GM23338 (cell line): ENCODE measurements around the gene ERGIC3. TPM values are rescaled to one million over a fixed set of nuclear protein-coding genes. Genes with fewer than 3 reads are reported as not detected.

Experiments
- ATAC-seq: fragments of 200-7000 bp; cut with Tn5 transposase; 3 replicates; pipeline ENCODE4 v1.9.1; 2020
- DNase-seq: peaks from one replicate; pipeline ENCODE4 v3.0.0-alpha.2; 2015; ENCODE audit warnings: low spot score
- H2AFZ ChIP-seq: fragments of 200-600 bp; sonication (generic); 2 replicates; pipeline ENCODE4 v1.8.0; 2016; ENCODE audit warnings: antibody characterized with exemption, mild to moderate bottlenecking, moderate library complexity
- H3F3A ChIP-seq: fragments of 200-600 bp; sonication (generic); replicated peaks from 2 replicates; pipeline ENCODE4 v1.8.0; 2017; ENCODE audit warnings: antibody characterized with exemption, mixed run types, low read depth
- H3K27ac ChIP-seq: fragments of 200-600 bp; sonication (generic); 2 replicates; pipeline ENCODE4 v1.6.1; 2016; ENCODE audit warnings: low read depth
- H3K27me3 ChIP-seq: fragments of 200-600 bp; sonication (generic); 2 replicates; pipeline ENCODE4 v1.8.0; 2016; ENCODE audit warnings: mild to moderate bottlenecking, mixed run types, moderate library complexity; ENCODE audit not compliant: insufficient read depth
- H3K36me3 ChIP-seq: fragments of 200-600 bp; sonication (generic); 2 replicates; pipeline ENCODE4 v1.8.0; 2016; ENCODE audit warnings: mild to moderate bottlenecking; ENCODE audit not compliant: insufficient read depth
- H3K4me1 ChIP-seq: fragments of 200-600 bp; sonication (generic); 2 replicates; pipeline ENCODE4 v1.8.0; 2016; ENCODE audit warnings: mild to moderate bottlenecking, moderate library complexity; ENCODE audit not compliant: insufficient read depth
- H3K4me2 ChIP-seq: fragments of 200-600 bp; sonication (generic); 2 replicates; pipeline ENCODE4 v1.7.1; 2017; ENCODE audit warnings: mixed run types
- H3K4me3 ChIP-seq: fragments of 200-600 bp; sonication (generic); 2 replicates; pipeline ENCODE4 v1.6.1; 2016; ENCODE audit warnings: mixed run types
- H3K79me2 ChIP-seq: fragments of 200-600 bp; sonication (generic); replicated peaks from 2 replicates; pipeline ENCODE4 v1.8.0; 2017; ENCODE audit warnings: mild to moderate bottlenecking; ENCODE audit not compliant: insufficient read depth
- H3K9me2 ChIP-seq: fragments of 200-600 bp; sonication (generic); 2 replicates; pipeline ENCODE4 v1.8.0; 2017; ENCODE audit not compliant: insufficient read depth
- H4K20me1 ChIP-seq: fragments of 200-600 bp; sonication (generic); replicated peaks from 2 replicates; pipeline ENCODE4 v1.8.0; 2017; ENCODE audit warnings: mild to moderate bottlenecking; ENCODE audit not compliant: insufficient read depth
- H3K27ac Mint-ChIP-seq: 2 replicates; pipeline ENCODE4 v1.8.0; 2020; ENCODE audit warnings: inconsistent platforms, mild to moderate bottlenecking, moderate library complexity, mixed read lengths
- H3K27me3 Mint-ChIP-seq: 3 replicates; pipeline ENCODE4 v1.8.0; 2022; ENCODE audit warnings: low read depth, mild to moderate bottlenecking, moderate library complexity, mixed read lengths, inconsistent platforms; ENCODE audit not compliant: insufficient read depth, poor library complexity
- H3K36me3 Mint-ChIP-seq: 3 replicates; pipeline ENCODE4 v1.8.0; 2021; ENCODE audit warnings: low read depth, mild to moderate bottlenecking, inconsistent platforms, moderate library complexity, mixed read lengths
- H3K4me1 Mint-ChIP-seq: 3 replicates; pipeline ENCODE4 v1.8.0; 2020; ENCODE audit warnings: mild to moderate bottlenecking, inconsistent platforms, mixed read lengths
- H3K4me3 Mint-ChIP-seq: 3 replicates; pipeline ENCODE4 v1.8.0; 2021; ENCODE audit warnings: moderate library complexity, mild to moderate bottlenecking, inconsistent platforms, mixed read lengths
- H3K9me3 Mint-ChIP-seq: 3 replicates; pipeline ENCODE4 v1.8.0; 2020; ENCODE audit warnings: moderate library complexity, mild to moderate bottlenecking, inconsistent platforms, mixed read lengths
- CREB1 ChIP-seq: fragments of 250-450 bp; sonication (Bioruptor Pico); IDR thresholded peaks from 2 replicates; pipeline ENCODE4 v1.5.0; 2020; ENCODE audit warnings: low read depth, mild to moderate bottlenecking, moderate library complexity
- ETS1 ChIP-seq: IDR thresholded peaks from 2 replicates; pipeline ENCODE4 v1.6.1; 2016; ENCODE audit warnings: antibody characterized with exemption
- EZH2 ChIP-seq: fragments of 200-600 bp; sonication (generic); IDR thresholded peaks from one replicate; pipeline ENCODE4 v1.8.0; 2017; ENCODE audit warnings: antibody characterized with exemption, mild to moderate bottlenecking, low read depth; ENCODE audit not compliant: unreplicated experiment
- EZH2phosphoT487 ChIP-seq: fragments of 200-600 bp; sonication (generic); IDR thresholded peaks from one replicate; pipeline ENCODE4 v1.8.1; 2018; ENCODE audit warnings: antibody characterized with exemption; ENCODE audit not compliant: unreplicated experiment
- JUNB ChIP-seq: IDR thresholded peaks from one replicate; pipeline ENCODE4 v1.6.1; 2016; ENCODE audit warnings: antibody characterized with exemption; ENCODE audit not compliant: unreplicated experiment
- NANOG ChIP-seq: IDR thresholded peaks from 2 replicates; pipeline ENCODE4 v1.6.1; 2016; ENCODE audit warnings: antibody characterized with exemption, borderline replicate concordance
- POLR2AphosphoS5 ChIP-seq: IDR thresholded peaks from 2 replicates; pipeline ENCODE4 v1.6.1; 2016; ENCODE audit warnings: antibody characterized with exemption, low read depth
- REST ChIP-seq: IDR thresholded peaks from one replicate; pipeline ENCODE4 v1.6.1; 2018; ENCODE audit warnings: antibody characterized with exemption; ENCODE audit not compliant: unreplicated experiment
- STAT1 ChIP-seq: IDR thresholded peaks from one replicate; pipeline ENCODE4 v1.6.1; 2016; ENCODE audit warnings: antibody characterized with exemption; ENCODE audit not compliant: unreplicated experiment
- ZNF114 ChIP-seq: fragments of 250-450 bp; sonication (Bioruptor Pico); IDR thresholded peaks from 2 replicates; pipeline ENCODE4 v1.5.0; 2020; ENCODE audit warnings: mild to moderate bottlenecking, moderate library complexity
- ZNF331 ChIP-seq: fragments of 250-450 bp; sonication (Bioruptor Pico); IDR thresholded peaks from 2 replicates; pipeline ENCODE4 v1.5.0; 2020; ENCODE audit warnings: low read depth, mild to moderate bottlenecking, moderate library complexity
- ZNF462 ChIP-seq: fragments of 250-450 bp; sonication (Bioruptor Pico); IDR thresholded peaks from 2 replicates; pipeline ENCODE4 v1.5.0; 2020; ENCODE audit warnings: mild to moderate bottlenecking, moderate library complexity
- polyA plus RNA-seq: library from polyadenylated mRNA; unstranded; fragments of >200 nt; fragmentation: Nextera tagmentation; extraction: Ambion mirVana; gene quantifications from 2 replicates; pipeline ENCODE4 v1.2.1, GENCODE V29; 2016
- total RNA-seq: library from RNA; depleted of rRNA; stranded (reverse); fragments of >200 nt; shearing (Covaris generic); gene quantifications from 2 replicates; pipeline ENCODE4 v1.2.3, GENCODE V29; 2014
- TF ChIP-seq, protein P1 (sequence below), 2 experiments: fragments of 200-600 bp in 1 of 2; sonication (generic) in 1 of 2; conservative IDR thresholded peaks; 2 replicates each; pipeline versions ENCODE4 v1.5.1 to v1.6.1; 2016 to 2017; ENCODE audit warnings: antibody characterized with exemption in 2 of 2, low read depth in 2 of 2, mild to moderate bottlenecking in 2 of 2, moderate library complexity in 1 of 2

The ERGIC3 gene
- total and polyA plus RNA-seq, 2 experiments from 2014 or later, result 139 to 147 TPM

GRCh38 chr20:35598899-35599775, 57.3 kb downstream of the ERGIC3 start:
- H3K4me2 ChIP-seq, result no peak overlapping the region
- DNase-seq (no peak), ATAC-seq (no peak)
- no peaks in the 10 kb centered on the region for H4K20me1 ChIP-seq
- no peaks in the 10 kb centered on the region for H3F3A ChIP-seq
- no peaks in the 10 kb centered on the region for H3K79me2 ChIP-seq
- no peaks in the 10 kb centered on the region for H3K36me3 ChIP-seq
- Mint-ChIP-seq H3K36me3 (no peaks in the 10 kb centered on the region; the same call in 1 of the 3 replicates), H3K9me3 (no peaks in the 10 kb centered on the region; the same call in 2 of the 3 replicates), H3K4me1 (peaks cover 13% of the 10 kb centered on the region), H3K27ac (no peak overlapping the region), H3K4me3 (no peak overlapping the region), H3K27me3 (peaks cover 51% of the 10 kb centered on the region)
- H3K27ac ChIP-seq, result no peak overlapping the region
- peaks cover 46% of the 10 kb centered on the region for H3K27me3 ChIP-seq
- TF ChIP-seq ZNF462 (no peak), EZH2phosphoT487 (no peak), EZH2 (no peak), CREB1 (CRISPR knock-in tag) (no peak), JUNB (no peak), ZNF114 (CRISPR knock-in tag) (no peak), POLR2AphosphoS5 (no peak), NANOG (no peak), ZNF331 (CRISPR knock-in tag) (no peak), ETS1 (no peak), REST (no peak), STAT1 (no peak)
- TF ChIP-seq, protein P1, sequence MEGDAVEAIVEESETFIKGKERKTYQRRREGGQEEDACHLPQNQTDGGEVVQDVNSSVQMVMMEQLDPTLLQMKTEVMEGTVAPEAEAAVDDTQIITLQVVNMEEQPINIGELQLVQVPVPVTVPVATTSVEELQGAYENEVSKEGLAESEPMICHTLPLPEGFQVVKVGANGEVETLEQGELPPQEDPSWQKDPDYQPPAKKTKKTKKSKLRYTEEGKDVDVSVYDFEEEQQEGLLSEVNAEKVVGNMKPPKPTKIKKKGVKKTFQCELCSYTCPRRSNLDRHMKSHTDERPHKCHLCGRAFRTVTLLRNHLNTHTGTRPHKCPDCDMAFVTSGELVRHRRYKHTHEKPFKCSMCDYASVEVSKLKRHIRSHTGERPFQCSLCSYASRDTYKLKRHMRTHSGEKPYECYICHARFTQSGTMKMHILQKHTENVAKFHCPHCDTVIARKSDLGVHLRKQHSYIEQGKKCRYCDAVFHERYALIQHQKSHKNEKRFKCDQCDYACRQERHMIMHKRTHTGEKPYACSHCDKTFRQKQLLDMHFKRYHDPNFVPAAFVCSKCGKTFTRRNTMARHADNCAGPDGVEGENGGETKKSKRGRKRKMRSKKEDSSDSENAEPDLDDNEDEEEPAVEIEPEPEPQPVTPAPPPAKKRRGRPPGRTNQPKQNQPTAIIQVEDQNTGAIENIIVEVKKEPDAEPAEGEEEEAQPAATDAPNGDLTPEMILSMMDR (conservative IDR thresholded peaks at IDR 0.05; ENCODE audit: low read depth in 2 of 2), result no peak; a peak in 1 of 4 replicates
- H2AFZ ChIP-seq, result no peak overlapping the region
- no peaks in the 10 kb centered on the region for H3K9me2 ChIP-seq
- no peak overlapping the region for H3K4me3 ChIP-seq
- H3K4me1 ChIP-seq, result no peaks in the 10 kb centered on the region
